K562 (cell line): ENCODE results near the gene LY6G6C. TPM values are rescaled to one million over a fixed set of nuclear protein-coding genes. Genes with fewer than 3 reads are reported as not detected.

Experiments
- CCNT2 ChIP-seq: IDR thresholded peaks from 2 replicates; pipeline ENCODE4 v1.6.1; 2011; ENCODE audit warnings: borderline replicate concordance, low read depth, mild to moderate bottlenecking, moderate library complexity, mixed read lengths, low read length; ENCODE audit not compliant: insufficient read length; ENCODE audit errors: extremely low read depth
- GATA2 ChIP-seq: sonication (generic); formaldehyde crosslinking; IDR thresholded peaks from 2 replicates; pipeline ENCODE4 v1.4.0; 2020; ENCODE audit warnings: mild to moderate bottlenecking, missing genetic modification reagents
- HNRNPUL1 ChIP-seq: fragments of 200-400 bp; formaldehyde crosslinking; IDR thresholded peaks from 2 replicates; pipeline ENCODE4 v1.6.1; 2017; ENCODE audit warnings: low read length
- KLF6 ChIP-seq: fragments of 250-450 bp; sonication (Bioruptor Pico); IDR thresholded peaks from 2 replicates; pipeline ENCODE4 v1.4.0; 2020; ENCODE audit warnings: mild to moderate bottlenecking, moderate library complexity, borderline replicate concordance
- MEF2D ChIP-seq: conservative IDR thresholded peaks from 2 replicates; pipeline ENCODE4 v1.6.1; 2016; ENCODE audit warnings: low read depth, missing genetic modification characterization, missing compliant biosample characterization
- MTF1 ChIP-seq: fragments of 250-450 bp; sonication (Bioruptor Pico); IDR thresholded peaks from 2 replicates; pipeline ENCODE4 v1.9.0; 2021; ENCODE audit warnings: moderate library complexity, mild to moderate bottlenecking, inconsistent platforms, borderline replicate concordance
- NFATC3 ChIP-seq: fragments of 450-650 bp; IDR thresholded peaks from 2 replicates; pipeline ENCODE4 v1.6.1; 2017; ENCODE audit warnings: mild to moderate bottlenecking
- STAT5B ChIP-seq: fragments of 250-450 bp; sonication (Bioruptor Pico); IDR thresholded peaks from 2 replicates; pipeline ENCODE4 v1.8.0; 2021; ENCODE audit warnings: mild to moderate bottlenecking, inconsistent platforms
- THRAP3 ChIP-seq: fragments of 450-650 bp; IDR thresholded peaks from 2 replicates; pipeline ENCODE4 v1.6.1; 2016; ENCODE audit warnings: mild to moderate bottlenecking, inconsistent platforms, borderline replicate concordance
- ZNF217 ChIP-seq: sonication (generic); formaldehyde crosslinking; IDR thresholded peaks from 2 replicates; pipeline ENCODE4 v1.8.0; 2022; ENCODE audit warnings: mild to moderate bottlenecking, missing genetic modification reagents
- ZNF398 ChIP-seq: fragments of 250-450 bp; sonication (Bioruptor Pico); IDR thresholded peaks from 2 replicates; pipeline ENCODE4 v1.8.0; 2021; ENCODE audit warnings: moderate library complexity, mild to moderate bottlenecking, inconsistent platforms
- ZNF507 ChIP-seq: conservative IDR thresholded peaks from 2 replicates; pipeline ENCODE4 v1.6.1; 2017; ENCODE audit warnings: missing genetic modification characterization, missing compliant biosample characterization
- ZNF512 ChIP-seq: IDR thresholded peaks from 2 replicates; pipeline ENCODE4 v1.6.1; 2016; ENCODE audit warnings: missing genetic modification characterization, missing compliant biosample characterization
- ZNF586 ChIP-seq: fragments of 450-650 bp; formaldehyde crosslinking; conservative IDR thresholded peaks from 2 replicates; pipeline ENCODE4 v1.4.0; 2020; ENCODE audit warnings: mild to moderate bottlenecking, moderate library complexity
- ZSCAN32 ChIP-seq: fragments of 450-650 bp; formaldehyde crosslinking; IDR thresholded peaks from 2 replicates; pipeline ENCODE4 v1.4.0; 2020; ENCODE audit warnings: mild to moderate bottlenecking, moderate library complexity
- polyA plus RNA-seq, 8 experiments: library from polyadenylated mRNA; depleted of rRNA in 4 of 8; stranded (reverse) in 5 of 8; unstranded in 3 of 8; fragments of >200 nt; fragmentation: Nextera tagmentation in 2 of 8; fragmentation: Illumina TruSeq in 1 of 8; extraction: Ambion mirVana in 2 of 8; extraction: Trizol in 1 of 8; gene quantifications; 2 replicates each; pipeline versions ENCODE4 v1.2.1 to v1.2.3, GENCODE V29; 2011 to 2014; ENCODE audit warnings: inconsistent platforms in 1 of 8, missing spikeins in 1 of 8
- total RNA-seq, 7 experiments: library from RNA; depleted of rRNA in 6 of 7; stranded (reverse); fragments of >200 nt in 6 of 7; fragmentation: Illumina TruSeq in 2 of 7; extraction: Trizol in 2 of 7; gene quantifications; 2 replicates each; pipeline versions ENCODE4 v1.2.1 to v1.2.3, GENCODE V29; 2011 to 2021; ENCODE audit warnings: low replicate concordance in 1 of 7
- TF ChIP-seq, protein P1 (sequence below): fragments of 450-650 bp; formaldehyde crosslinking; IDR thresholded peaks from 2 replicates; pipeline ENCODE4 v1.4.0; 2020; ENCODE audit warnings: mild to moderate bottlenecking
- TF ChIP-seq, protein P2 (sequence below), 2 experiments: fragments of 200-800 bp in 1 of 2; sonication (Bioruptor generic) in 1 of 2; sonication (generic) in 1 of 2; formaldehyde crosslinking in 1 of 2; IDR thresholded peaks in 1 of 2; conservative IDR thresholded peaks in 1 of 2; 2 replicates each; pipeline versions ENCODE4 v1.5.0 to v1.6.1; 2016 to 2020; ENCODE audit warnings: missing compliant biosample characterization in 1 of 2, missing genetic modification characterization in 1 of 2, missing genetic modification reagents in 1 of 2

Gene LY6G6C
- total and polyA plus RNA-seq, 9 of the 15 experiments (the other 6 are each of a cell fraction or from before 2014, with no cell fraction given) = 0.06 to 0.20 TPM; not detected in 7

- TF ChIP-seq NFATC3 (peak; percentile 68), ZNF507 (tag) (no peak), GATA2 (CRISPR knock-in tag) (no peak), ZNF217 (no peak), STAT5B (CRISPR knock-in tag) (no peak), MTF1 (CRISPR knock-in tag) (no peak), HNRNPUL1 (no peak), MEF2D (no peak), ZNF512 (tag) (no peak), ZSCAN32 (CRISPR knock-in tag) (peak; percentile 97), ZNF398 (CRISPR knock-in tag) (no peak), CCNT2 (no peak), THRAP3 (no peak), ZNF586 (CRISPR knock-in tag) (peak; percentile 98), KLF6 (CRISPR knock-in tag) (peak; percentile 68)
- TF ChIP-seq, protein P1, sequence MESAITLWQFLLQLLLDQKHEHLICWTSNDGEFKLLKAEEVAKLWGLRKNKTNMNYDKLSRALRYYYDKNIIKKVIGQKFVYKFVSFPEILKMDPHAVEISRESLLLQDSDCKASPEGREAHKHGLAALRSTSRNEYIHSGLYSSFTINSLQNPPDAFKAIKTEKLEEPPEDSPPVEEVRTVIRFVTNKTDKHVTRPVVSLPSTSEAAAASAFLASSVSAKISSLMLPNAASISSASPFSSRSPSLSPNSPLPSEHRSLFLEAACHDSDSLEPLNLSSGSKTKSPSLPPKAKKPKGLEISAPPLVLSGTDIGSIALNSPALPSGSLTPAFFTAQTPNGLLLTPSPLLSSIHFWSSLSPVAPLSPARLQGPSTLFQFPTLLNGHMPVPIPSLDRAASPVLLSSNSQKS (CRISPR knock-in tag) = peak; percentile 96
- TF ChIP-seq, protein P2, sequence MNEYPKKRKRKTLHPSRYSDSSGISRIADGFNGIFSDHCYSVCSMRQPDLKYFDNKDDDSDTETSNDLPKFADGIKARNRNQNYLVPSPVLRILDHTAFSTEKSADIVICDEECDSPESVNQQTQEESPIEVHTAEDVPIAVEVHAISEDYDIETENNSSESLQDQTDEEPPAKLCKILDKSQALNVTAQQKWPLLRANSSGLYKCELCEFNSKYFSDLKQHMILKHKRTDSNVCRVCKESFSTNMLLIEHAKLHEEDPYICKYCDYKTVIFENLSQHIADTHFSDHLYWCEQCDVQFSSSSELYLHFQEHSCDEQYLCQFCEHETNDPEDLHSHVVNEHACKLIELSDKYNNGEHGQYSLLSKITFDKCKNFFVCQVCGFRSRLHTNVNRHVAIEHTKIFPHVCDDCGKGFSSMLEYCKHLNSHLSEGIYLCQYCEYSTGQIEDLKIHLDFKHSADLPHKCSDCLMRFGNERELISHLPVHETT (CRISPR knock-in tag; conservative IDR thresholded peaks at IDR 0.05 in 1 of 2, IDR thresholded peaks at IDR 0.05 in 1 of 2) = no peak
Measured at GRCh38 chr6:31729979-31730630, 8.6 kb upstream of the LY6G6C start (continued).
